Left forelimb (tissue), 1 donor: ENCODE measurements around the gene SUSD3.
"Not testable (repeated sequence)": the region's sequence is repeated elsewhere in the genome, so short reads cannot be mapped to it uniquely, and the experiment has no call there.

Source experiments
- DNase-seq: peaks from one replicate; pipeline ENCODE4 v3.0.0-alpha.2; 2018; ENCODE audit warnings: low spot score

The SUSD3 gene

GRCh38 chr9:93058355-93059010 lies at the start of gene SUSD3:
SUSD3 (plus strand) TSS chr9:93058701; CDS start chr9:93058743, 42 bp downstream.
- no peak for DNase-seq

DNA sequence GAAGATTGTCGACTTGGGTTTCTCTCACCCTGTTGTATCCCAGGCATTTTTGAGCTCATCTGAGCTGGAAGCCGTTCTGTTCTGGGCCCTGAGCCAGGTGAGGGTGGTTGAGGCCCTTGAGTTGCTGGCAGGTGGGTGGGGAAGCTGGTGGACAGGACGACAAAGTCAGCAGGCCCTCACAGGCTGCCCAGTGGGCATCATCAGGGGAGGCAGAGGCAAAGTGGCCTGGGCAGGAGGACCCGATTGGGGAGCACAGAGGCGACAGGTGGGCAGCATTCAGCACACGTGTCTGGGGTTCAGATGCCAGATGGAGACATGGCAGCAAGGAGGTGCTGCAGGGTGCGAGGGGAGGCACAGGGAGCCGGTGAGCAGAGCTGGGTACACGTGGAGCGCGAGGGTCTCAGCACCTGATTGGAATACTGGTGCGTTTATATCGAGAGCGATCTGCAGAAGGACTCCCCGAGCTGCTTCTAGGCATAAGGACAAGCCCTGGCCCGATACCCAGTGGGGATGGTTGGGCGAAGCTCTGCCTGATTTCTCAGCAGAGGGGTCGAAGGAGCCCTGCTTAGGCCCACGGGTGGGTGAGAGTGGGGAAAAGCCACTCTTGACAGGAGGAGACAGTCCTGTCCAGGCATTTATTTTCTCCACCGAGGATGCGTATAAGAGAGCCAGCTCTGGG lies 49.0 kb upstream of the SUSD3 start:
- DNase-seq: peak; percentile 41

GRCh38 chr9:93010056-93010455 lies 48.4 kb upstream of the SUSD3 start:
- DNase-seq: peak; percentile 40

DNA sequence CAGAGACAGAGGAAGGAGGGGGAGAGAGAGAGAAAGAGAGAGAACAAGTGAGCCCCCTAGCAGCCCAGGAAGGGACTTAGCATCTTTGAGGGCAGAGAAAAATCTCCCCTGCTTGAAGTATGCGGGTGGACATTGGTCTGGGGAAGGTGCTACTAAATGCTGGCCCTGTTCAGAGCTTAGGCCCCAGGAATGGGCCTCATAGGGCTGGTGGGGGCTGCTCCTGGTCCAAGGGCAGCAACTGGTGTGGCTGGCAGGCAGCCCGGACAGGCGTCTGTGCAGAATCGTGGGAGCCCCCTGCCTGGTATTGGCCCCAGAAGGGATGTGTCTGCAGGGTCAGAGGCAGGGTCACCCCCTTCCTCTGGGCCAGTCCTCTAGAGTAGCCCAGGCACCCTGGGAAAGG lies 47.8 kb upstream of the SUSD3 start:
- peak; percentile 52 for DNase-seq

GRCh38 chr9:93011114-93011513 lies 47.4 kb upstream of the SUSD3 start:
- no peak for DNase-seq

- peak; percentile 50 for DNase-seq
Measured at GRCh38 chr9:93012963-93013855, 45.3 kb upstream of the SUSD3 start.

GRCh38 chr9:93013856-93014582 lies 44.5 kb upstream of the SUSD3 start:
- peak; percentile 57 for DNase-seq

DNA sequence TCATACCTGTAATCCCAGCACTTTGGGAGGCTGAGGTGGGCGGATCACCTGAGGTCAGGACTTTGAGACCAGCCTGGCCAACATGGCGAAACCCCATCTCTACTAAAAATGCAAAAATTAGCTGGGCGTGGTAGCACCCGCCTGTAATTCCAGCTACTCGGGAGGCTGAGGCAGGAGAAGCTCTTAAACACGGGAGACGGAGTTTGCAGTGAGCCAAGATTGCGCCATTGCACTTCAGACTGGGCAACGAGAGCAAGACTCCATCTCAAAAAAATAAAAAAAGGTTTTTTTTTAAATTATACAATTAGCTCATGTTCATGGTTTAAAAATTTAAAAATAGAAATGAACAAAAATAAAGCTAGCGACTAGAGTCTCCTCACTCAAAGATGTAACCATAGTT lies 43.3 kb upstream of the SUSD3 start:
- not testable (repeated sequence) for DNase-seq

DNA sequence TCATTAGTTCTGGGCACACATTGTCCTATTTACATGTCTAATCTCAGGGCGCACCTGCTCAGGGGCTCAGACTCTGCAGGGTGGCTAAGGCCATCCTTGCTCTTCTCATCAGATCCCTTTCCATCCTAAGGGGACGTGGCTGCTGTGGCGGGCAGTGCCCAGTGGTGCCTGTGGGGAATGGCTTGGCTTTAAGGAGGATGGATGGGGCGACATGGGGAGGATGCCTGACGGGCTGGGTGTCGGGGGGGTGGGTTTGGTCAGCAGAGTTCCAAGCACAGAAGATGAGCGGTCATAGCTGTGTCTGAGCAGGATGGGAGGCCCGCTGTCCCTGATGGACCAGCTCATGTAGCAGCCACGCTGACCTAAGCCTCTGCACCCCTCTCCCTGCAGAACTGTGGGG lies 40.9 kb upstream of the SUSD3 start:
- no peak for DNase-seq

GRCh38 chr9:93020151-93020550 lies 38.4 kb upstream of the SUSD3 start:
- no peak for DNase-seq

GRCh38 chr9:93020771-93021670 lies 37.5 kb upstream of the SUSD3 start:
- DNase-seq: peak; percentile 54

DNA sequence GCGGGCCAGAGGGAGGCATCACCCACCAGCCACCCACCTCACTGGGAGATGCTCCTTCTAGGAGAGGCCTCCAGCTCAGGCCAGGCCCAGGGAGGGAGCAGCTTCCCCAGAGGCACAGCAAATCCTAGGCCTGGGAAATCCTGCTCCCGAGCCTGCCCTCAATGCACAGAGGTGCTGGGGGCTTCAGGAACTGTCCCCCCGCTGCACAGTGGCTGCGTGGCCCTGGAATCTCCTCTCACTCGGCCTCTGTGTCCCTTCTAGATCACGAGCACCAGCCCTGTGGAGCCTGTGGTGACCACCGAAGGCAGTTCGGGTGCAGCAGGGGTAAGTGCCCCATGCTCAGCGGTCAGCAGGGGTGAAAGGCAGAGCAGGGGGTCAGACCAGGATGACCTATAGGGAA lies 36.4 kb upstream of the SUSD3 start:
- DNase-seq: no peak

DNA sequence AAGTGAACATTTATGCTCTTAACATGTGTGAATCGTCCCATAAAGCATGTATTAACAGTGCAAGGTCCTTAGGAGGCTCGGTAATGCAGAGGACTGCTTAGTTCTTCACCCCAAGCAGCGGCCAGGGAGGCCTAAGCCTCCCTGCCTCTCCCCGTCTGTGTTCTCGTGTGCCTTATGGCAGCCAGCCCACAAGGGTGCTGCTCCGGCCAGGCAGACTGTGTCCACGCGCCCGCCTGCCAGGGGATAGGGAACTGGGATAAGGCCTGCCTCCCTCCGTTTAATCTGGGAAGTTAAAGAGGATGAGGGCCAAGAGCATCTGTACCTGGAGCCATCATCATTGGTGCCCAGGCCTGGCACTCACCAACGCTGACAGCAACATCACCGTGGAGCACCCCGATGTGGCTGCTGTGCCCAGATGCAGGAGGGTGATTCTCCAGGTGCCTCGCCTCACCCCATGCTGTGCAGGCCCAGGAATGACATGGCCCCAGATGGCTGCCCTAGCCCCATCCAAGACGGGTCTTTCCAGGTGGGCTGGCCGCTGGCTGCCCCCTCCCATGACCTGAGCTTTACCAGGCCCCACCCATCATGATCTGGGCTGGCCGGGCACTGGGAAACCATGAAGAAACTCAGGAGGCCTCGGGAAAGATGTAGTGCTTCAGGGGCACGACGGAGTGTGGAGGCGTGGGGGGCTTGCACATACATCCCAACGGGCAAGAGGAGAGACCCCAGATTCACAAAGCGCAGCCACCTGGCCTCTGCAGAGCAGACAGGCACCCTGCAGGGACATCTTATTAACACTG lies 35.6 kb upstream of the SUSD3 start:
- no peak for DNase-seq

DNA sequence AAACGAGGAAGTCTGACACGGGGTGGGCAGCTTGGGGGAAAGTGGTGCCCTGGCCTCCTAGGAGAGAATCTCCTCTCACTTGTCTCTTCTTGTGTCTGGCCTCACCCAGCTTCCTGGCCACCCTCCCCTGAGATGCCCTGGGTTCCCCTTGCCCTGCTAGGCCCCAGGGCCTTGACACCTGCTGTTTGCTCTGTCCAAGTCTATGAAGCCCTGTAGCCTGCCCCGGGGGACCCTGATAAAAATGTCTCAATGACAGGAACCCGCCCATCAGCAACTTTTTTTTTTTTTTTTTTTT lies 35.0 kb upstream of the SUSD3 start:
- DNase-seq: no peak

DNA sequence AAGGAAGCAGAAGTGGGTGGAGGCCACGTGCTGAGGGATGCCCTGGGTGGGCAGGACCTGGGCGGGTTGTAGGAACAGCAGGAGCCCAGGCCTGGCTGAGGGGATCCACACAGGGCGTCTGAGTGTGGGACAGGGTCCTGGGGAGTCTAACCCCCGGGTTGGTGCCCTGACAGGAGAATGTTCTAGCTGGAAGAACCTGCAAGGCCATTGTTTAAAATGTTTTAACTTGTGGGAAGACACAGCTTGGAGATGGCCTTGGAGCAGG lies 33.9 kb upstream of the SUSD3 start:
- no peak for DNase-seq

- DNase-seq: no peak
Measured at GRCh38 chr9:93024986-93025630, 33.4 kb upstream of the SUSD3 start.

DNA sequence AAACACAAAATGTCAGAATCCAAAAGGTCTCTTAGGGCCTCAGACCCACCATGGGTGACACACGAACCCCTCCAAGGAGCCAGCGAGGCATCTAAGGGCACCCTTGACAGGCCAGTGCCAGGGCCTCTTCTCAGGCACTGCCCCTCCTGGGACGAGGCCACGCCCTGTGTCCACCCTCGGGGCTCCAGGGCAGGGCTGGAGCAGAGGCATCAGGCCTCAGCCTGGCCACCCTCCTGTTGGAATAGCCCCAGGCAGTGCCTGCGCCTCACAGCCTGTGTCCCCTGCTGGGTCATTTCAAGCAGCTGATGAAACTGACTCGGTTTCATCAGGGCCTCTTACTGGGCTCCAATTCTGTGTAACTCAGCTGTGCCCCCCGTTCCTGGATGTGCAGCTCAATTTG lies 32.8 kb upstream of the SUSD3 start:
- DNase-seq: no peak

DNA sequence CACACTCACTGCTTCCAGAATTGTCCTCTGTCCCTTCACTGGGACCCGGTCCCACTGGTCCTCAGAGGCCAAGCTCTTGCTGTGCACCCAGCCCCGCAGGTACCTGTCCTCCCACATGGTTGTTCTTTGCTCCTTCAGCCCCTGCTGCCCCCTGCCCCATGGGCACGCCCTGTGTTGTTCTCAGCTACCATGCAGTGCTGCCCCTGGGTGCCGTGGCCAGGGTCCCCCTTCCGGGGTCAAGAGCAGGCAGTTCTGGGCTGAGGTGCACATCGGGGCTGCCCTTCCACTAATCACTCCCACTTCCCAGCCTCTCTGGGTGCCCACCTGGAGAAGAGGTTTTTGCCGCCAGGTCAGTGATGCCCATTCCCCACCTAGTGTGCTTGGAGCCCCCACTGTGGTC lies 31.9 kb upstream of the SUSD3 start:
- no peak for DNase-seq

DNA sequence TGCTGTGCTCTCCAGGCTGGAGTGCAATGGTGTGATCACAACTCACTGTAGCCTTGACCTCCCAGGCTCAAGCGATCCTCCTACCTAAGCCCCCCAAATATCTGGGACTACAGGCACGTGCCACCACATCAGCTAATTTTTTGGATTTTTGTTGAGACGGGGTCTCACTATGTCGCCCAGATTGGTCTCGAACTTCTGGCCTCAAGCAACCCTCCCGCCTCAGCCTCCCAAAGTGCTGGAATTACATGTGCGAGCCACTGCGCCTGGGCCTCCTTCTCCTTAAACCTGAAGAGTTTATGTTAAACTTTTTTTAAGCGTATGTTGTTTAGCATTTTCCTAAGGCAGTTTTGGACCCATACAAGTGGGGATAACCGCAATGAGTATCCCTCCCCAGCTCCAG lies 30.8 kb upstream of the SUSD3 start:
- no peak for DNase-seq

- DNase-seq: no peak
Measured at GRCh38 chr9:93028448-93029006, 30.0 kb upstream of the SUSD3 start.
